T-helper 17 cell (primary cell): ENCODE data around the gene RBM4. TPM values are rescaled to one million over a fixed set of nuclear protein-coding genes. Genes with fewer than 3 reads are reported as not detected.

Source experiments
- ATAC-seq: fragments of 150-1000 bp; cut with Tn5 transposase; 2 replicates; pipeline ENCODE4 v1.10.0; 2021; ENCODE audit warnings: mild to moderate bottlenecking, moderate library complexity
- DNase-seq, 3 donors: peaks; one replicate each; pipeline versions ENCODE4 v3.0.0 to v3.0.0-alpha.2; 2020 to 2021
- H3K9me3 ChIP-seq: one replicate; pipeline ENCODE4 v1.7.0; 2013; ENCODE audit warnings: low read length, mild to moderate bottlenecking; ENCODE audit not compliant: control insufficient read depth, poor library complexity, severe bottlenecking
- H3K27ac Mint-ChIP-seq: one replicate; pipeline ENCODE4 v1.8.0; 2022; ENCODE audit warnings: mild to moderate bottlenecking, moderate library complexity, mixed read lengths
- H3K27me3 Mint-ChIP-seq: one replicate; pipeline ENCODE4 v1.8.0; 2022; ENCODE audit warnings: mixed read lengths
- H3K36me3 Mint-ChIP-seq: one replicate; pipeline ENCODE4 v1.8.0; 2022; ENCODE audit warnings: low read depth, mixed read lengths
- H3K4me1 Mint-ChIP-seq: one replicate; pipeline ENCODE4 v1.8.0; 2022; ENCODE audit warnings: mild to moderate bottlenecking, mixed read lengths
- H3K4me3 Mint-ChIP-seq: one replicate; pipeline ENCODE4 v1.8.0; 2022; ENCODE audit warnings: mild to moderate bottlenecking, moderate library complexity, mixed read lengths
- total RNA-seq, 4 donors: library from RNA in 2 of 4; stranded (reverse) in 2 of 4; gene quantifications; one replicate each; pipeline ENCODE4 v1.2.3 and lab custom pipeline; 2022 to 2026

RBM4 gene
- total RNA-seq, 2 donors from 2014 or later = 205 to 261 TPM

DNA sequence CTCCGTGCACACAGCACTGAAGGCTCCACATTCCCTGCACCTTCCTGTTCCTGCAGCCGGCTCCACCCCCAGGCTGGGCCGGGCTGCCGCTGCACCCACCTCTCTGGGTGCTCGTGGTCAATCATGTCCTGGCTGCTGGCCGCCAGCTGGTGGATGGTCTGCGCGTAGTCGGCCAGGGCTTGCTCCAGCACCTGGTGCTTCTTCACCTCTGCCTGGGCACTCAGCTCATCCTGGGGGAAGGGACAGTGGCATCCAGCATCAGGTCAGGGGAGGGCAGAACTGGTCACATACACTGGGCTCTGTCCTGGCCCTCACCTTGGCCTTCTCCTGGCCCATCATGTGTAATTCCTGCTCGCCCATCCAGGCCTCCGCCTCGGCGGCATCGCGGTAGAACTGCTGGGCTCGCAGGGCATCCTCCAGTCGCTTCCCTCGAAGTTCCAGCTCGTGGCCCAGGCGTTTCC is 54.4 kb downstream of the RBM4 start:
- Mint-ChIP-seq H3K36me3 (no peaks in the 10 kb centered on the region), H3K27ac (no peak overlapping the region), H3K4me1 (peaks cover 5% of the 10 kb centered on the region), H3K27me3 (peaks cover 12% of the 10 kb centered on the region), H3K4me3 (no peak overlapping the region)
- DNase-seq (no peak), ATAC-seq (no peak)
- H3K9me3 ChIP-seq = no peaks in the 10 kb centered on the region

DNA sequence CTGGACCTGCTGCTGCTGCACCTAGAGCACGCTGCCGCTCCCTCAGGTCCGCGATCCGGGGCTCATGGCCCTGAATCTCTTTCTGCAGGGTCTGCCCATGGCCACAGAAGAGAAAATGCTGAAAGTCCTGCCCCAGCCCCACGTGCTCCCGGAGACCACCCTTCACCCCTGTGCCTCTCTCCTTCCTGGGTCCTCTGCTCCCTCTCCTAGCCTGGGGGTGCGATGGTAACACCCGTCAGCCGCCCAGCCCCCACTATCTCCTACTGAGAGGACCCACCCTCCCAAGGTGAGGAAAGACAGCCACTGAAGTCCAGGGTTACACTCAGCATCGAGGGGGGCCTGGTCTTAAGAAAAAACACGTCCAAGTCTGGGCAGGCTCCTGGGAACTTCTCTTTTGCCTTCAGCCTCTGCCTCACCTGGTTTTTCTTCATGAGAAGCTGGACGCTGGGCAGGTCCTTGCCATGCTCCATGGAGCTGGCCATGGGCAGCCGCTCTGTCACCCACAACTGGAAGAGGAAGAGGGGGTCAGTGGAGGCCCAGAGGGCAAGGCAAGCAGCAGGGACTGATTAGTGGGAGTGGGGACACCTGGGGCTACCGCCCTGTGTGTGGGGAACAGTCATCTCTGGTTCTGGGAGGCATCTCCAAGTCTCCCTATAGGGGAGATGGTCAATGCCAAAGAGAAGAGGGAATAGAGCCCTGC is 55.0 kb downstream of the RBM4 start:
- Mint-ChIP-seq H3K4me1 (peaks cover 5% of the 10 kb centered on the region), H3K36me3 (no peaks in the 10 kb centered on the region)

DNA sequence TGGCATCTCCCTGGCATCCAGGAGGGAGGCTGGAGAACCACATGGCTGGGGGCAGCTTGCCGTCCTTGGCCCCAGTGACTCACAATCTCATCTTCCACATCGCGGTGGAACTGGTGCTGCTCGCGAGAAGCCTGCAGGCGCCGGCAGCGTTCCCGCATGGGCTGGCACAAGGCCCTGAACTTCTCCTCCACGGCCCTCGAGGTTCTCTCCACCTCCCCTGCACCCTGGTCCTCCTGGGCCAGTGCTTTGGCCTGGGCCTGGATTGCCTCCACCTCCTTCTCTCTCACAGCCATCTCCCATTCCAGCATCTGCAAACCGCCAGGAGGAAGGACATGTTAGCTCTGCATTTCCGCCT is 55.5 kb downstream of the RBM4 start:
- ATAC-seq (no peak), DNase-seq (no peak)
- H3K9me3 ChIP-seq = no peaks in the 10 kb centered on the region
- Mint-ChIP-seq H3K4me1 (peaks cover 5% of the 10 kb centered on the region), H3K4me3 (no peak overlapping the region), H3K27me3 (peaks cover 12% of the 10 kb centered on the region), H3K36me3 (no peaks in the 10 kb centered on the region), H3K27ac (no peak overlapping the region)

More for the DNA sequence above, 55.0 kb downstream of the RBM4 start:
- no peak for ATAC-seq
- no peak overlapping the region for H3K27ac Mint-ChIP-seq
- H3K9me3 ChIP-seq = no peaks in the 10 kb centered on the region
- H3K4me3 Mint-ChIP-seq = no peak overlapping the region
- peaks cover 12% of the 10 kb centered on the region for H3K27me3 Mint-ChIP-seq
- no peak for DNase-seq

DNA sequence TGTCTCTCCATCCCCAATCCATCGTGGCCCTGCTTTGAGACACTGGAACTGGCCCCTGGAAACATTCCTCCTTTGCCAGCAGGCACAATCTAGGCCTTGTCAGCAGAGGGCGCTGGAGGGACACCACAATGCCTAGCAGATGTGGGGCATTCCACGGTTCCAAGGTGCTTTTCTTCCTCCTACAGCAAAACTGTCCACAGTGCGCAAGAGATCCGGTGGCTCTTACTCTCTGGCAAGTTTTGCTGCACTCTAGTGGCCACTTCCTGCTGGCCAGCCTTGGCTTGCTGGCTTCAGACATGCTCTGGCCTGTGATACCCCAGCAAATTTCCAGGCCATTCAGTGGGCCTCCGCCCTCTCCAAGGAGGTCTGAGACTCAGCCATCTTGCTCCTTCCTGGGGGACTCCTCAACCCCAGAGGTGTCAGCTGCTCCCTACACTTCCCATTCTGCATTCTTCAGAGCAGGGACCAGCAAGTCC is 56.3 kb downstream of the RBM4 start:
- Mint-ChIP-seq H3K4me1 (peaks cover 5% of the 10 kb centered on the region), H3K27me3 (peaks cover 12% of the 10 kb centered on the region), H3K4me3 (no peak overlapping the region), H3K36me3 (no peaks in the 10 kb centered on the region), H3K27ac (no peak overlapping the region)
- ATAC-seq (peak; percentile 93), DNase-seq (peak; percentile 68 to 89 (median 69))
- no peaks in the 10 kb centered on the region for H3K9me3 ChIP-seq

Other genes with a start within 250 kb of the RBM4 start
- gene NPAS4, start 217.7 kb upstream of the RBM4 start, total RNA-seq = not detected
- 10 to 100 TPM; 30.1 to 31.1 TPM for gene MRPL11, start 199.9 kb upstream of the RBM4 start, total RNA-seq
- 10 to 100 TPM; 11.3 to 13.3 TPM for gene PELI3, start 171.8 kb upstream of the RBM4 start, total RNA-seq
- 10 to 100 TPM; 23.9 to 34.0 TPM for gene DPP3, start 158.3 kb upstream of the RBM4 start, total RNA-seq
- gene BBS1, start 128.1 kb upstream of the RBM4 start, total RNA-seq = 10 to 100 TPM; 15.2 to 16.4 TPM
- 10 to 100 TPM; 15.2 to 18.1 TPM for gene ZDHHC24, start 92.7 kb upstream of the RBM4 start, total RNA-seq
- gene ACTN3, start 91.8 kb upstream of the RBM4 start, total RNA-seq = under 1 TPM in 1 of 2 donors, not detected in 1; 0.30 TPM
- gene CTSF, start 70.1 kb upstream of the RBM4 start, total RNA-seq = 10 to 100 TPM; 10.5 to 13.4 TPM
- gene CCDC87, start 45.6 kb upstream of the RBM4 start, total RNA-seq = 1 to 10 TPM in 1 of 2 donors, under 1 TPM in 1; 0.63 to 2.3 TPM
- gene CCS, start 45.5 kb upstream of the RBM4 start, total RNA-seq = 10 to 100 TPM; 23.1 to 23.4 TPM
- gene RBM14, start 22.1 kb upstream of the RBM4 start, total RNA-seq = 100 to 1,000 TPM; 286 to 398 TPM
- 1 to 10 TPM; 7.3 to 9.9 TPM for gene RBM4B, start 39.2 kb downstream of the RBM4 start, total RNA-seq
- under 1 TPM in 1 of 2 donors, not detected in 1; 0.23 TPM for gene SPTBN2, start 90.5 kb downstream of the RBM4 start, total RNA-seq
- gene RCE1, start 204.7 kb downstream of the RBM4 start, total RNA-seq = 10 to 100 TPM; 36.2 to 41.6 TPM
- 1 to 10 TPM; 6.2 to 8.3 TPM for gene LRFN4, start 218.4 kb downstream of the RBM4 start, total RNA-seq